ENCODE measurements around the gene SFMBT1.

DNA sequence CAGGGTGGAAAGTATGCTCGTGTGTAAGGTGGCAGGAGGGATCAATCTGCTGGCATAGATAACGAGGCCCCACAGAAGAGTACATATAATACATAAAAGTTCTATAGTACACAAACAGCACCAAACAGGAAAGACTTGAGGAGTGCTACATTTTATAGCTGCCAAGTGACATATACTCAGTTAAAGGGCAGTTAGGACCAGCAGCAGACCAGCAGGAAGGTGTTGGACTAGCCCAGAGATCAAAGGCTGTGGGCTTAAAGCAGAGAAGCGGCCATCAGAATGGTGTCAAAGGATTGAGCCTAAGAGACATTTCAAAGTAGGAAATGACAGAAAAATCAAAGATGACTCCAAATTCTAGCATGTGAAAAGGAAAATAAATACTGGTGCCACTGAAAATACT is 34.5 kb downstream of the SFMBT1 start:
- TF ChIP-seq, protein P1, sequence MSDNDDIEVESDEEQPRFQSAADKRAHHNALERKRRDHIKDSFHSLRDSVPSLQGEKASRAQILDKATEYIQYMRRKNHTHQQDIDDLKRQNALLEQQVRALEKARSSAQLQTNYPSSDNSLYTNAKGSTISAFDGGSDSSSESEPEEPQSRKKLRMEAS (IDR thresholded peaks at IDR 0.05), result no peak
- TF ChIP-seq, protein P2, sequence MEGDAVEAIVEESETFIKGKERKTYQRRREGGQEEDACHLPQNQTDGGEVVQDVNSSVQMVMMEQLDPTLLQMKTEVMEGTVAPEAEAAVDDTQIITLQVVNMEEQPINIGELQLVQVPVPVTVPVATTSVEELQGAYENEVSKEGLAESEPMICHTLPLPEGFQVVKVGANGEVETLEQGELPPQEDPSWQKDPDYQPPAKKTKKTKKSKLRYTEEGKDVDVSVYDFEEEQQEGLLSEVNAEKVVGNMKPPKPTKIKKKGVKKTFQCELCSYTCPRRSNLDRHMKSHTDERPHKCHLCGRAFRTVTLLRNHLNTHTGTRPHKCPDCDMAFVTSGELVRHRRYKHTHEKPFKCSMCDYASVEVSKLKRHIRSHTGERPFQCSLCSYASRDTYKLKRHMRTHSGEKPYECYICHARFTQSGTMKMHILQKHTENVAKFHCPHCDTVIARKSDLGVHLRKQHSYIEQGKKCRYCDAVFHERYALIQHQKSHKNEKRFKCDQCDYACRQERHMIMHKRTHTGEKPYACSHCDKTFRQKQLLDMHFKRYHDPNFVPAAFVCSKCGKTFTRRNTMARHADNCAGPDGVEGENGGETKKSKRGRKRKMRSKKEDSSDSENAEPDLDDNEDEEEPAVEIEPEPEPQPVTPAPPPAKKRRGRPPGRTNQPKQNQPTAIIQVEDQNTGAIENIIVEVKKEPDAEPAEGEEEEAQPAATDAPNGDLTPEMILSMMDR (IDR thresholded peaks at IDR 0.05; ENCODE audit: low read depth, low read length, missing input control), result no peak
- no peak for TF ChIP-seq GABPA (IDR thresholded peaks at IDR 0.05 in 1 of 2, conservative IDR thresholded peaks at IDR 0.05 in 1 of 2)
- no peak for TF ChIP-seq SP1 (IDR thresholded peaks at IDR 0.05)
- TF ChIP-seq RAD21 (IDR thresholded peaks at IDR 0.05), result no peak

Measured in liver (tissue), 3 donors.